ENCODE measurements around the gene BORCS5.
"Not testable (repeated sequence)": the region's sequence is repeated elsewhere in the genome, so short reads cannot be mapped to it uniquely, and the experiment has no call there.

Gene BORCS5

GRCh38 chr12:12356896-12357718 lies at the start of gene BORCS5:
Gene BORCS5, plus strand, starts transcription at chr12:12357078. Its CDS starts 374 bp downstream, at chr12:12357452.
- peak; percentile 90 to 91 for DNase-seq

GRCh38 chr12:12310695-12311094 lies 46.2 kb upstream of the BORCS5 start:
- DNase-seq = not testable (repeated sequence)

DNA sequence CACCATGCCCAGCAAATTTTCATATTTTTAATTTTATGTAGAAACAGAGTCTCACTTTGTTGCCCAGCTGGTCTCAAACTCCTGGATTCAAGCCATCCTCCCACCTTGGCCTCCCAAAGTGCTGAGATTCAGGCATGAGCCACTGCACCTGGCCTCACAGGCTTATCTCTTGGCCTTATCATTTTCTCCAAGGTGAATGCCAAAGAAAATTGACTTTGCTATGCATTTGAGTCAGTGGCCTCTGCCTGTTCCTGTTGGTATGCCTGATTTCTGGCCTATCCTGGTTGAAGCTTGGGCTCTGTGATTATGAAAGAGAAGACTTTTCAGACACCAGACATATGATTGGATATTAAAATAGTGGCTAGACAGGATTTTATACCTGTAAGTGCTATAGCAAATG lies 41.0 kb upstream of the BORCS5 start:
- no peak for DNase-seq

GRCh38 chr12:12319451-12320183 lies 37.3 kb upstream of the BORCS5 start:
- no peak for DNase-seq

DNA sequence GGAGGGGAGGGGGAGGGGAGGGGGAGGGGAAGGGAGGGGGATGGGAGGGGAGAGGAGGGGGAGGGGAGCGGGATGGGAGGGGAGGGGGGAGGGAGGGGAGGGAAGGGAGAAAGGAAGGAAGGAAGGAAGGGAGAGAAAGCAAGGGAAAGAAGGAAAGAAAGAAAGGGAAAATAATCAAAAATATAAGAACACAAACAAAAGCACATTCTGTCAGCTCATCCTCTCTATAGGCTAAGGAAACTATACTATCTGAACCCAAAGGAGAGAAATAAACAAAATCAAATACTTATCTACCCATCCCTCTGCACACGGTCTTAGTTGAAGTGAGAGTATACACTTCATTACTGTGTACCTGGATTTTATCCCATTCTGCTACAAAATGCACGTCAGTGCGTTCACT lies 33.8 kb upstream of the BORCS5 start:
- no peak for DNase-seq

DNA sequence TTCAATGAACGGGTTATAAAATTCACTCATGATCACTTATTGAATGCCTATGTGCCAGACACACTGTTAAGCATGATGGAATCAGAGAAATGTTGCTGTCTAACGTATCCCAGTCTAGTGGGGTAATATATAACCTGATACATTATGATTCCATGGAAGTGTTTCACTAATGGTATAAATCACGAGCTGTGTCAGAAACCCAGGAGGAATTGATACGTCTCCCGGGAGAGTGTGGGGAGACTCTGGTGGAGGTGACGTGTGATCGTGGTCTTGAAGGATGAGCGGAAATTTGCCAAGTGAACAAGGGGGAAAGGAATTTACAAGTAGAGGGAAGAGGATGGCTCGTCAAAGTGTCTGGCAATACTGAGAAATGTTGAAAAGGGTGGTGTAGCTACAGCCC lies 33.3 kb upstream of the BORCS5 start:
- DNase-seq = no peak

GRCh38 chr12:12326262-12326661 lies 30.6 kb upstream of the BORCS5 start:
- DNase-seq = no peak

GRCh38 chr12:12327802-12328201 lies 29.1 kb upstream of the BORCS5 start:
- DNase-seq = peak; percentile 66 to 74

DNA sequence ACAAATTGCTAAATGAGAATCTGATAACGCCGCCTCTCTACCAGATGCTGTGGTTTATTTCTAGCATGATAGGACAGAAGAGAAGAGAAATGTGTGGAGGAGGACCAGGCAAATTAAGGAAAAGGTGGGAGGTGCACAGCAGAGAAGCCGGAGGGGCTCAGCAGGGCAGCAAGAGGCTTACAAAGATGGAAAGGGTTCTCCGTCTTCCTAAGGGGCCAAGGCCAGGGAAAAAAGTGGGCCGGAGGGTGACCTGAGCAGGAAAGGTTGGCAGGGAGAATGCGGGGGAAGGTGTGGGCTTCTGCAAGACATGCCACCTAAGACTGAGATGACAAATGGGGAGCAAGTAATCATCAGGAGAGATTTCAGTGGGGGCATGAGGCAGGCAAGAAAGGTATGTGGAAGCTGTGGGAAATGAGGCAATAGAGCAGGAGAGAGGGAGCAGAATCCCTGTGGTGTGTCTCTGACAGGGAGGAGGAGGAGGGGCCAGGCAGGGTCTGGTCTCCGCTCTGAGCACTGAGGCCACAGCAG lies 25.6 kb upstream of the BORCS5 start:
- no peak for DNase-seq

GRCh38 chr12:12331896-12332295 lies 25.0 kb upstream of the BORCS5 start:
- no peak for DNase-seq

- DNase-seq = no peak
Measured at GRCh38 chr12:12333407-12334366, 23.2 kb upstream of the BORCS5 start.

- DNase-seq = peak; percentile 59 to 71
Measured at GRCh38 chr12:12334367-12335040, 22.4 kb upstream of the BORCS5 start.

GRCh38 chr12:12336049-12336411 lies 20.8 kb upstream of the BORCS5 start:
- DNase-seq = no peak

- DNase-seq = no peak
Measured at GRCh38 chr12:12336511-12336910, 20.4 kb upstream of the BORCS5 start.

DNA sequence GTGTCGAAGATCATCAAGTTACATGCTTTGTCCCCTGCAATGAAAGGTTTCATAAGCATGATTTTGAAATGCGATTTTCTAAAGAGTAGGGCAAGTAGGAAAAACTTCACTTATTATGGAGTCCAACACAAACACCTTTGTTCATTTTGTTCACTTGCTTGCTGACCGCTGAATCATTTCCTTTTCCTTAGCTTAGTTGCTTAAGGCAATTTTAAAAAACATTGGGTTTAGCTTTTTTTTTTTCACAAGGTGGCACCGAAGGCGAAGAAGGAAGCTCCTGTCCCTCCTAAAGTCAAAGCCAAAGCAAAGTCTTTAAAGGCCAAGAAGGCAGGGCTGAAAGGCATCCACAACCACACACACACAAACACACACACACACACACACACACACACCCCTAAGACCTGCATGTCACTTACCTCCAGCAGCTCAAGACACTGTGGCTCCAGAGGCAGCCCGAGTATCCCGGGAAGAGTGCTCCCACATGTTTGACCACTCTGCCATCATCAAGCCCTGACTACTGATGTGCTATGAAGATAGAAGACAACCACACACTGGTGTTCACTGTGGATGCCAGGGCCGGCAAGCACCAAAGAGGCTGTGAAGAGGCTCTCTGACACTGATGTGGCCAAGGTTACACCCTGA lies 18.2 kb upstream of the BORCS5 start:
- DNase-seq = peak; percentile 63 to 67

- no peak for DNase-seq
Measured at GRCh38 chr12:12349711-12350665, 6.9 kb upstream of the BORCS5 start, which contains the start of gene MANSC1. Gene MANSC1, minus strand, starts transcription at chr12:12350242. Its CDS starts 6,928 bp downstream, at chr12:12343314.

DNA sequence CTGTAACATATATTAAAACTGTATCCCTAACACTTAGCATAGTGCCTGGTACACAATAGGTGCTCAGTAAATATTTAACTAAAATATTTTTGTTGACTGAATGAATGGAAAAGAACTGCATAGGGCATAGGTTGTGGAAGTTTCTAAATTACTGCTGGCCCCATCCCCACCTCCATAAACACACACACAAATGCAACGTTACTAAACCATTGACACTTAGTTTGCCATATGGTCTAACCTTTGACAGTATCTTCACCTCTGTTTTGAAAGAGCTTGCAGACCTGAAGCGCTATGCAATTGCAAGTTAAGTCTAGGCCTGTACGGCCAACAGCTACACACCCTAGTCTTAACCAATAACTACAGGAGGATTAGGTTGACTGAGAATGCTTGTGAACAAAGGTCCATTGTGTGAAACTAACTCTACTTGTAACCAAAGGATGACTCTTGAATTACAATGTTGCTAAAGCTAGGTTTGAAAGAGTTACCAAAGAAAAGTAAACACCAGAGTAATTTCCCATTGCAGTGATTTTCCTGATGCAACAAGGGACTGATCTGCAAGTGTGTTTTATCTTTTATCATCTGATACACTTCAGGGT lies 5.9 kb upstream of the BORCS5 start:
- no peak for DNase-seq

DNA sequence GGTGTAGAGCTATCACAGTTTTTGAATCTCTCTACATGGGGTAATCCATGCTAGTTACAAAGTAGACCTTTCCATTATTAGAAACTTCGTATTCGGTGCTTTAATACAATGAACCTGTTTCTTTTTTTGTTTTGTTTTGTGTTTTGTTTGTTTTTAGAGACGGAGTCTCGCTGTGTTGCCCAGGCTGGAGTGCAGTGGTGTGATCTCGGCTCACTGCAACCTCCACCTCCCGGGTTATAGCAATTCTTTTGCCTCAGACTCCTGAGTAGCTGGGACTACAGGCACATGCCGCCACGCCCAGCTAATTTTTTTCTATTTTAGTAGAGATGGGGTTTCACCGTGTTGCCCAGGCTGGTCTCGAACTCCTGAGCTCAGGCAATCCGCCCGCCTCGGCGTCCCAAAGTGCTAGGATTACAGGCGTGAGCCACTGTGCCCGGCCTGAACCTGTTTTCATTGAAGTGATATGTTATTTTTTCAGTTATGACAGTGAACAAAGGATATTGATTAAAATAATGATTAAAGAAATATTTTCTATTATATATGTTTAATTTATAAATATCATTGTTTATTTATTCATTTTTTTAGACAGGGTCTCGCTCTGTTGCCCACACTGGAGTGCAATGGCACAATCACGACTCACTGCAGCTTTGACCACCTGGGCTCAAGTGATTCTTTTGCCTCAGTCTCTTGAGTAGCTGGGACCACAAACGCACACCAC lies 5.3 kb upstream of the BORCS5 start:
- DNase-seq = not testable (repeated sequence)

DNA sequence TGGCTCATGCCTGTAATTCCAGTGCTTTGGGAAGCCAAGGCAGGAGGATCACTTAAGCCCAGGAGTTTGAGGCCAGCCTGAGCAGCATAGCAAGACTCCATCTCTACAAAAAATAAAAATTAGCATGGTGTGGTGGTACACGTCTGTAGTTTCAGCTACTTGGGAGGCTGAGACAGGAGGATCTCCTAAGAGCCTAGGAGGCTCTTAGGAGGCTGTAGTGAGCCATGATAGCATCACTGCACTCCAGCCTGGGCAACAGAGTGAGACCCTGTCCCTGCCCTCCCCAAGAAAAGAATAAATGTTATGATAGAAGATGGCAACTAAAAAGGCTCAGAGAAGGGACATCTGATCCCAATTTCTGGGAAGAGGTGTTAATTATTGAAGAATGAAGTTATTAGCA lies 3.6 kb upstream of the BORCS5 start:
- no peak for DNase-seq
